Fibroblast of lung (primary cell): Measurements from ENCODE around the gene WDFY3. TPM values are rescaled to one million over a fixed set of nuclear protein-coding genes. Genes with fewer than 3 reads are reported as not detected.

Experiments used
- DNase-seq, 2 donors: peaks; one replicate each; pipeline versions ENCODE4 v3.0.0 to v3.0.0-alpha.2; 2010; ENCODE audit warnings: low read depth in 2 of 2
- H2AFZ ChIP-seq: 2 replicates; pipeline ENCODE4 v1.5.1; 2012; ENCODE audit warnings: low read length, control low read depth, inconsistent platforms
- H3K27ac ChIP-seq: 2 replicates; pipeline ENCODE4 v1.5.1; 2011; ENCODE audit warnings: low read length, control low read depth; ENCODE audit not compliant: insufficient read depth
- H3K27me3 ChIP-seq: 2 replicates; pipeline ENCODE4 v1.5.1; 2011; ENCODE audit warnings: mild to moderate bottlenecking, low read length; ENCODE audit not compliant: control insufficient read depth, insufficient read depth
- H3K36me3 ChIP-seq: 2 replicates; pipeline ENCODE4 v1.5.1; 2011; ENCODE audit warnings: low read length; ENCODE audit not compliant: control insufficient read depth, insufficient read depth
- H3K4me1 ChIP-seq: 2 replicates; pipeline ENCODE4 v1.5.1; 2011; ENCODE audit warnings: low read length; ENCODE audit not compliant: control insufficient read depth, insufficient read depth; ENCODE audit errors: extremely low read depth
- H3K4me2 ChIP-seq: 2 replicates; pipeline ENCODE4 v1.5.1; 2011; ENCODE audit warnings: low read length, control low read depth; ENCODE audit not compliant: insufficient read depth; ENCODE audit errors: extremely low read depth
- H3K4me3 ChIP-seq, 4 experiments: fragments of 200-600 bp in 1 of 4; sonication (generic) in 1 of 4; replicated peaks in 1 of 4; 2 replicates each; pipeline ENCODE4 v1.5.1; 2011 to 2016; ENCODE audit warnings: low read length in 4 of 4, low read depth in 3 of 4, mild to moderate bottlenecking in 3 of 4, control low read depth in 2 of 4, inconsistent platforms in 1 of 4, mixed read lengths in 1 of 4; ENCODE audit not compliant: insufficient read depth in 1 of 4; ENCODE audit errors: control extremely low read depth in 1 of 4
- H3K79me2 ChIP-seq: 2 replicates; pipeline ENCODE4 v1.5.1; 2012; ENCODE audit warnings: mild to moderate bottlenecking, low read length, inconsistent platforms; ENCODE audit not compliant: control insufficient read depth, insufficient read depth
- H3K9ac ChIP-seq: 2 replicates; pipeline ENCODE4 v1.5.1; 2011; ENCODE audit warnings: mild to moderate bottlenecking, low read length, control low read depth; ENCODE audit not compliant: insufficient read depth
- H3K9me3 ChIP-seq: 2 replicates; pipeline ENCODE4 v1.5.1; 2012; ENCODE audit warnings: low read depth, low read length; ENCODE audit not compliant: control insufficient read depth, insufficient read depth
- H4K20me1 ChIP-seq: 2 replicates; pipeline ENCODE4 v1.5.1; 2011; ENCODE audit warnings: low read length; ENCODE audit not compliant: control insufficient read depth, insufficient read depth; ENCODE audit errors: extremely low read depth
- CTCF ChIP-seq, 2 donors: IDR thresholded peaks in 1 of 2; conservative IDR thresholded peaks in 1 of 2; 1 replicate in 1 of 2; 2 replicates in 1 of 2; pipeline ENCODE4 v1.5.1; 2011 to 2012; ENCODE audit warnings: low read length in 2 of 2, control low read depth in 1 of 2, inconsistent platforms in 1 of 2, low read depth in 1 of 2, mild to moderate bottlenecking in 1 of 2
- EZH2 ChIP-seq: IDR thresholded peaks from 2 replicates; pipeline ENCODE4 v1.5.1; 2012; ENCODE audit warnings: low read length, control low read depth, mild to moderate bottlenecking; ENCODE audit errors: missing control alignments
- polyA plus RNA-seq, 2 donors: library from polyadenylated mRNA; depleted of rRNA in 1 of 2; stranded (reverse) in 1 of 2; unstranded in 1 of 2; fragments of >200 nt; gene quantifications; 2 replicates each; pipeline ENCODE4 v1.2.1, GENCODE V29; 2011 to 2012; ENCODE audit warnings: missing spikeins in 1 of 2
- total RNA-seq: library from RNA; depleted of rRNA; stranded (reverse); fragments of >200 nt; gene quantifications from 2 replicates; pipeline ENCODE4 v1.2.1, GENCODE V29; 2014

Gene WDFY3
- total and polyA plus RNA-seq, 2 donors (not counting 1 experiment from before 2014, with no cell fraction given): 26.8 to 88.8 TPM

GRCh38 chr4:84917869-84918600 lies 48.5 kb downstream of the WDFY3 start:
- Histone ChIP-seq H3K4me2 (no peak overlapping the region), H2AFZ (no peak overlapping the region), H3K79me2 (peaks cover 14% of the 10 kb centered on the region), H3K27ac (no peak overlapping the region), H3K4me1 (peaks cover 5% of the 10 kb centered on the region), H3K4me3 (no peak overlapping the region), H3K9ac (no peak overlapping the region), H3K27me3 (no peaks in the 10 kb centered on the region), H3K9me3 (no peaks in the 10 kb centered on the region), H3K36me3 (no peaks in the 10 kb centered on the region), H4K20me1 (no peaks in the 10 kb centered on the region)
- DNase-seq: peak in 1 of 2 donors; percentile 11
- TF ChIP-seq CTCF (conservative IDR thresholded peaks at IDR 0.05 in 1 of 2, IDR thresholded peaks at IDR 0.05 in 1 of 2; ENCODE audit: low read depth in 1 of 2, low read length in 2 of 2) (no peak), EZH2 (no peak)

- DNase-seq: no peak
- no peak for TF ChIP-seq EZH2
- no peak for TF ChIP-seq CTCF (conservative IDR thresholded peaks at IDR 0.05 in 1 of 2, IDR thresholded peaks at IDR 0.05 in 1 of 2; ENCODE audit: low read depth in 1 of 2, low read length in 2 of 2)
- Histone ChIP-seq H4K20me1 (no peaks in the 10 kb centered on the region), H3K79me2 (peaks cover 14% of the 10 kb centered on the region), H3K9me3 (no peaks in the 10 kb centered on the region), H3K4me1 (peaks cover 5% of the 10 kb centered on the region), H3K9ac (no peak overlapping the region), H3K27ac (no peak overlapping the region), H3K27me3 (no peaks in the 10 kb centered on the region), H3K4me2 (no peak overlapping the region), H3K4me3 (no peak overlapping the region), H3K36me3 (no peaks in the 10 kb centered on the region), H2AFZ (no peak overlapping the region)
Measured at GRCh38 chr4:84917086-84917821, 49.2 kb downstream of the WDFY3 start.

- H3K36me3 ChIP-seq: no peaks in the 10 kb centered on the region
- no peak overlapping the region for H3K9ac ChIP-seq
- no peak overlapping the region for H2AFZ ChIP-seq
- peaks cover 14% of the 10 kb centered on the region for H3K79me2 ChIP-seq
- H3K4me2 ChIP-seq: no peak overlapping the region
- DNase-seq: peak in 1 of 2 donors; percentile 14
- H3K4me3 ChIP-seq: no peak overlapping the region
- no peaks in the 10 kb centered on the region for H4K20me1 ChIP-seq
- H3K27ac ChIP-seq: no peak overlapping the region
- H3K9me3 ChIP-seq: no peaks in the 10 kb centered on the region
- TF ChIP-seq EZH2 (no peak), CTCF (conservative IDR thresholded peaks at IDR 0.05 in 1 of 2, IDR thresholded peaks at IDR 0.05 in 1 of 2; ENCODE audit: low read depth in 1 of 2, low read length in 2 of 2) (no peak)
- H3K27me3 ChIP-seq: no peaks in the 10 kb centered on the region
- peaks cover 5% of the 10 kb centered on the region for H3K4me1 ChIP-seq
Measured at GRCh38 chr4:84916227-84916626, 50.3 kb downstream of the WDFY3 start.
